Medulla oblongata (tissue), 1 donor: ENCODE measurements around the gene GNPDA1.
"Not testable (repeated sequence)": the region's sequence is repeated elsewhere in the genome, so short reads cannot be mapped to it uniquely, and the experiment has no call there.

Experiments
- DNase-seq: peaks from one replicate; pipeline ENCODE4 v3.0.0-alpha.2; 2015; ENCODE audit errors: extremely low spot score

Gene GNPDA1

DNA sequence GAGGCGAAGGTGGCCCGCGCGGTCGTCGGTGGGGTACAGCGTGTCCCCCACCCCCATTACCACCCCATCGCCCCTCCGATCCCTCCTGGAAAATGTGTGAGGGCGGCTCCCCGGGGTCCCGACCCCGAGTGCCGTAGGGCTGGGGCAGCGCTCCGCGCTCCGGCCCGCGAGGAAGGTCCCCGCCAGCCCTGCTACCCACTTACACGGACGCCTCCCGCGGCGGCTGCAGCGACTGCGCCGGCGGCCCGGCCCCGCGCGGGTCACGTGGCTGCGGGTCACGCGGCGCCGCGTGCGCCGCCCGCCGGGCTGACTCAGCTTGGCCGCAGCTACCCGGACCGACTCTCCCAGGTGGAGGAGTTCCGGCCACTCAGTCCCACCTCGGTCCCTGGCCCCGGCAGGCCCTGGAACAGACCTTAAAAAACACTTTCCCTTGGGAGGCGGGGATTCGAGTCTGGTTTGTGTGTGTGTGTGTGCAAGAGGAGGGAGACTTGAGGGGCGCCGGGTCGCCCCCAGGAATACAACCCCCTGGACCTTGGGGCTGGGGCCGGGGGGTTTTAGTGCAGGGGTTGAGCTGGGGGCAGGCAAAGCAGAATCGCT lies at the start of gene GNPDA1:
GNPDA1 (minus strand) TSS at position 236 of the 597 bp plus-strand sequence. CDS start 992 bp downstream, outside the sequence.
- DNase-seq: peak; percentile 80

DNA sequence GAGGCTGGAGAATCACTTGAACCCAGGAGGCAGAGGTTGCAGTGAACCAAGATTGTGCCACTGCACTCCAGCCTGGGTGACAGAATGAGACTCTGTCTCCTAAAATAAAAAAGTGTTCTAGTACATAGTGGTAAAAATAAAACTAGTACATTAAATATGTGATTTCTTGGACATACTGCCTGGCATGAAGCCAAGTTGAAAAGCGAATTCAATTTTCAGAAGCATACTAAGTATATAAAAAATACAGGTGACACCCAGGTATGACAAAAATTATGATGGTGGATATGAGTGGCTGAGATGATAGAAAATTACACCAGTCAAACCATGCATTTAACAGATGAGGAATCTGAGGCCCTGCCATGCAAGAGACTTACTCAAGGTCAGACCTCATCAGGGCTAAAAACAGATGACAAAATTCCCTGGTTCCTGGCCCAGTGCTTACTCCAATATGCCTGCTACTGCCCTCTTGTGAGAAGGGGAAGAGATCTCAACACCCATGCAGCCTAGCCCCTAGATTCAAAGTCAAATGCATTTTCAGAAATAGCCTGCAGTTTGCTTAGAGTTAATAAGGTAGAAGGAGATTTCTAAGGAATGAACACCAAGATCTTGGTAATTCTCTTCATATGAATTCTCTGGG lies 46.6 kb upstream of the GNPDA1 start:
- DNase-seq: no peak

DNA sequence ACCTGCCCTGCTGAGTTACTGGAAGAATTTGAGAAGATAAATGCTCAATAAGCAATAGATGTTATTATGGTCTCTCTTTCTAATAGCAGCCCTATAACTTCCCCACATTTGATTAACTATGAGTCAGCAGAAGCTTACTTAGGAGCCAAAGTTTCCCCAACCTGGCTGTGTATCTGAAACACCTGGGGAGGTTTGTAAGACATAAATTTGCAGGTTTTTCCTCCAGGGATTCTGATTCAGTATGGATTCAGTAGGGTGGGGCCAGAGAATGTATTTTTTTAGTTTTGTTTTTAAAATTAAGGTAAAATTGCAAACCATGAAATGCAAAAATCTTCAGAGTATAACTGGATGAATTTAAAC lies 44.9 kb upstream of the GNPDA1 start:
- DNase-seq: no peak

DNA sequence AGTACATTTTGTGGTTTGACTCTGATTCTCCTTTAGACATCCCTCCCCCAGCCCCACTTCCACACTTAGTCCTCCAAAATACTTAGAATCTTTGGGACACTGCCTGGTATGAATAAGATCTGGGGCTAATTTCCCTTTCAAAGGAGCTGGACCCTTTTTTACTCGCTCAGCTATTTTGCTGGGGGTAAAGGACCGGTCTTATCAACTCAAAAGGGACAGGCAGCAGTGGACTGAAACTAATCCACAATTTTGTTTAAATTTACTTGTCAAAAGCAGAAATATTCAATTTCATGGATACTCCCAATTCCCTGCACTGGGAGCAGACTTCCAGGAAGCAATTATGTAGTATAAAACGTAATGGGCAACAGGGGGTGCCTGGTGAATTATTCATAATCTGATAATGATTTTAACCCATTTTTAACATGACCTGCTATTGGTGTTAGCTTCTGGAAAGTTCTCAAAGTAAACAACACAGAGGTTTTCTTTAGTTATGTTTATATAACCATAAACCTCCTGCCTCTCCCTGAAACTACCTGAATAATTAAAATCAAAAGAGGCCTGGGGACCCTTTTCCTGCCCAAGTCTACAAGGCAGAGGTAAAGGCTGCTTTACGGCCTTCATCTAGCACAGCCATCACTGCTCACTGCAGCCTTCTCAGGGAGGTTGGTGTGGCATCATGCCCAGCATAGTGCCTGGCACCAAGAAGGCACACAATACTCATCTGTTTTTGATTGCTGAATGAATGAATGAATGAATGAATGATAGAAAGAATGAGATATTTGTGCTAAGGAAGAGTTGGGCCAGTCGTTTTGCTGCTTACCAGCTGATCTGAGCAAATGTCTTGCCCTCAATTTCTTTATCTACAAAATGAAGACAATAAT lies 44.2 kb upstream of the GNPDA1 start:
- peak; percentile 80 for DNase-seq

DNA sequence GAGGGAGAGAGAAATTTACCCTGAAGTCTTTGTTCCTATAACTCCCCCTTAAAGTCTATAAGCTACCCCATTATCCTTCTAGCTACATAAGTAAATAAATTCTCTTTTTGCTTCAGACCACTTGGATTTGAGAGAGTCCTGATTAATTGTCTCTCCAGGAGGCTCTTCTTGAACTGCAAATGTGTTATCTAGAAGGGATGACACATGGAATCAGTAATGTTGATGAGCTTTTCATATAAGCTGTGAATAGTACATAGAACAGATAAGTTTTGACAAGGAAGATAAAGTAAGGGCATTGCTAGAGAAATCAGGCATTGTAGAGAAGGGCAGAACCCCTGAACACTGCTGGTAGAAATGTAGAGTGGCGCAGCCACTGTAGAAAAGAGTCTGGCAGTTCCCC lies 42.5 kb upstream of the GNPDA1 start:
- DNase-seq: no peak

GRCh38 chr5:142053426-142054151 lies 40.8 kb upstream of the GNPDA1 start:
- DNase-seq: peak; percentile 55

- not testable (repeated sequence) for DNase-seq
These were observed 39.2 kb upstream of the GNPDA1 start for GRCh38 chr5:142052026-142052425.

DNA sequence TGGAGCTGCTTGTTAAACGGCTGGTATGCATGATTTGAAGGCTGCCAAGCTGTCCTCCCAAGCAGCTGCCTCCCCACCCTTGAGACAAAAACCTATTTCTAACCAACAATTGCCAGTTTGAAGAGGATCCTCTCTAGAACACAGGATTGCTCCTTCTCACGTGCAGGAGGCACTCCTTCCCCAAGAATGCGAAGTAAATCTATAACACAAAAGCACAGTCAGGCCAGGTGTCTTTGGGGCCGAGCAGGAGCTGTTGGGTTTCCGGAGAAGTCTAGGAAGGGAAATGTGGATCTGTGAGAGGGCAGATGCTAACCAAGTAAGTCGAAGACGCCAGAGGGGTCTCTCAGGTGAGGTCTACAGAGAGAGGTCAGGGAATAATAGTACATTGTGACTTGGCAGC lies 35.4 kb upstream of the GNPDA1 start:
- DNase-seq: no peak

GRCh38 chr5:142046191-142046590 lies 33.4 kb upstream of the GNPDA1 start:
- no peak for DNase-seq

- not testable (repeated sequence) for DNase-seq
These were observed 28.1 kb upstream of the GNPDA1 start for GRCh38 chr5:142040881-142041280.

DNA sequence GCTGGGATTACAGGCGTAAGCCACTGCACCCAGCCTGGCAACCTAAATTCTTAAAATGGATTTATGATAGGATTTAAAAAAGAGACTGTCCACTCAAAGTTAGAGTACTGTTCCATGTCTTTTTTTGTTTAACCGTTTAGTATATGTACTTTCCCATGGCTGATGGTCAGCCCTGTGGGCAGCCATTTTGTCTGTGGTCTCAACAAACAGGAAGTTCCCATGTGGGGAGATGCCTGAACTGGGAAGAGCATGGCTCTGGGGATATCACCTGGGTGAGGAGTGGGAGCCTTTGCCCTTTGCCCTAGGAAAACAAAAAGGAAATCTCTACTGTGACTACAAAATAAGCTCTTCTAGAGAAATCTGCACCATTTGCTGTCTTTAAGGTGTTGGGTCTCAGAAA lies 27.5 kb upstream of the GNPDA1 start:
- DNase-seq: no peak

DNA sequence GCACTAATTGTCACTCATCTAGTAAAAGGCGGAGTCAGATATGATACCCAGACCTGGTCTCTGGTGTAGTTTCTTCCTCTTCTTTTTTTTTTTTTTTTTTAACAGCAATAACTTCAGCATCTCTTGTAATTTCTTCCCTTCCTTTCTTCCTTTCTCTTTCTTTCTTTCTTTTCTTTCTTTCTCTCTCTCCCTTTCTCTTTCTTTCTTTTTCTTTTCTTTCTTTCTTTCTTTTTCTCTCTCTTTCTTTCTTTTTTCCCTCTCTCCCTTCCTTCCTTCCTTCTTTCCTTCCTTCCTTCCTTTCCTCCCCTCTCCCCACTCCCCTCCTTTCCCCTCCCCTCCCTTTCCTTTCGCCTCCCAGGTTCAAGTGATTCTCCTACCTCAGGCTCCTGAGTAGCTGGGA lies 25.9 kb upstream of the GNPDA1 start:
- no peak for DNase-seq

DNA sequence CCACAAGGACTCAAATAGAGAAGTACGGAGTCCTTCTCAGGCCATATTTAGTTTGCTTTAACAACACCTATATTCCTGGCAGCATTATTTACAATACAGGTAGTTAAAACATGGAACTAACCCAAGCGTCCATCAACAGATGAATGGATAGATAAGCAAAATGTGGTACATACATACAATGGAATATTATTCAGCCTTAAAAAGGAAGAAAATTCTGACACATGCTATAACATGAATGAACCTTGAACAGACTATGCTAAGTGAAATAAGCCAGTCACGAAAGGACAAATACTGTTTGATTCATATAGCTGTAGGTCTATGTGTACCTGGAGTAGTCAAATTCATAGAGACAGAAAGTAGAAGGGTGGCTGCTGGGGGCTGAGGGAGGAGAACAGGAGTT lies 24.8 kb upstream of the GNPDA1 start:
- DNase-seq: not testable (repeated sequence)

DNA sequence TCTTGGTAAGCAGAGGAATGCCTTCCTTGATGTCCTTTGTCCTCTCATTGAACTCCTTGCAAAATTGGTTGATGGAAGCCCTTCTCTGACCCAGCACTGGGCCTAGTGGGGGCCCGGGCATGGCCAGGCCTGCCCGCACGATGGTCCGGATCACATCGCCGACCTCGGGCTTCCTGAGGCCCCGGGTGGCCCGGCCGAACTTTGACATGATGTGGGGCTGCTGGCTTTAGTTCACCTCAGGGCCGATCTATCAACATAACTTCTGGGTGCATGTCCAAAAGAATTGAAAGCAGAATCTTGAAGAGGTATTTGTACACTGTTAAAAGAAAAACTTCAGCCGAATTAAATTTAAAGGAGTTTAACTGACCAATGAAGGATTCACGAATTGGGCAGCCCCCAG lies 24.1 kb upstream of the GNPDA1 start:
- no peak for DNase-seq

- DNase-seq: no peak
These were observed 22.2 kb upstream of the GNPDA1 start for GRCh38 chr5:142034994-142035393.

- DNase-seq: not testable (repeated sequence)
These were observed 21.1 kb upstream of the GNPDA1 start for GRCh38 chr5:142033632-142034567.

- no peak for DNase-seq
These were observed 20.2 kb upstream of the GNPDA1 start for GRCh38 chr5:142032747-142033631.

DNA sequence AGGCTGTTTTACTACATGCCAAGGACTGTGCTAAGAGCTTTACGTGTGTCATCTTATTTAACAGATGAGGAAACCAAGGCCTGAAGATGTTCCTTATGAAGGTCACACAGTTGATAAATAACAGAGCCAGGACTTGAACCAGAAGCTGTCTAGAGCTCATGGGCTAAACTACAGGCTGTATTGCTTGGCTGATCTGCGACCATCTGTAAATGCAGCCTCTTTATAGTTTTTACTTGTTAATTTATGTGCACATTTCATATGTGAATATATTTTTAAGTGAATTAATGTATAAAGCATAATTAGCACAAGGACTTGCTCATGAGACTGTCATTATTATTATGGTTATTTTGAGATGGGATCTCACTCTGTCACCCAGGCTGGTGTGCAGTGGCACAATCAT lies 19.3 kb upstream of the GNPDA1 start:
- DNase-seq: no peak

DNA sequence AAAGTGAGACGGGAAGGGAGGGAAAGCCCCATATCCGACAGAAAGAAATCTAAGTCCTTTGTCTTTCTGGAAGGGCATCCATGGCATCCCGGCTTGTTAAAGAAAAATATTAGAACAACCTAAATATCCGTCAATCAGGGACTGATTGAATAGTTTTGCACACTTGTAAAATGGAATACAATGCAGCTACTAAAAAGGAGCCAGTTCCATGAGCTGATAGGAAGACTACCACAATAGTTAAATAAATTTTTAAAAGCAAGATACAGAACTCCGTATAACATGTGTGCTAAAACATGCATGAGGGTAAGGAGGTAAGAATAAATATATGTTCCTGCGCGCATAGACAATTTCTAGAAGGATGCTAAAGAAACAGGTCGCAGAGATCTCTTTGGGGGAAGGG lies 12.8 kb upstream of the GNPDA1 start:
- no peak for DNase-seq

DNA sequence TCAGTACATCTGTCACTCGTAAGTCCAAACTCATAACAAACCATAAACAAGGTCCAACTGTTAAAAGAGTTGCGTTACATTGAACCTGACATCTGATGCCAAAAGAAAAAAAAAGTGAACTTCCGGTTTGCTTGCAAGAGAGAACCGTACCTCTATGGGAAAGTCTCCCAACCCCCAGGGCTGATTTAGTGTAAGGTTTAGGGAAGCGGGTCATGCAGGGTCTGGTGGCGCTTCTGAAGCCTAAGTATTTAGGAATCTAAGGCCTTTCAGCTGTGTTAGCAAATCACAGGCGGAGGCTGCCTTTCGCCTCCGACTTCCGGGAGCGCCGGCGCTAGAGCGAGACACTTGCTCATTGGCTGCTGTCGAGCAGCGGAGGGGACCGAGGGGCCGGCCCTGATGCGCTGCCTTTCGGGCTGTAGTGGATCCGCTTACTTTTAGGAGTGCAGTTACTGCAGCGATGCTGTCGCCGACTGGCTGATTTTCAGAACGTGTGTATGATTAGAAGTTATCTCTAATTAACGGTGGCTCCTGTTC lies 12.0 kb upstream of the GNPDA1 start:
- peak; percentile 93 for DNase-seq
